ENCODE measurements around the gene FSCN2. TPM values are rescaled to one million over a fixed set of nuclear protein-coding genes. Genes with fewer than 3 reads are reported as not detected.

FSCN2 gene
- total RNA-seq, 4 donors from 2014 or later = 0.20 to 0.46 TPM; not detected in 2

DNA sequence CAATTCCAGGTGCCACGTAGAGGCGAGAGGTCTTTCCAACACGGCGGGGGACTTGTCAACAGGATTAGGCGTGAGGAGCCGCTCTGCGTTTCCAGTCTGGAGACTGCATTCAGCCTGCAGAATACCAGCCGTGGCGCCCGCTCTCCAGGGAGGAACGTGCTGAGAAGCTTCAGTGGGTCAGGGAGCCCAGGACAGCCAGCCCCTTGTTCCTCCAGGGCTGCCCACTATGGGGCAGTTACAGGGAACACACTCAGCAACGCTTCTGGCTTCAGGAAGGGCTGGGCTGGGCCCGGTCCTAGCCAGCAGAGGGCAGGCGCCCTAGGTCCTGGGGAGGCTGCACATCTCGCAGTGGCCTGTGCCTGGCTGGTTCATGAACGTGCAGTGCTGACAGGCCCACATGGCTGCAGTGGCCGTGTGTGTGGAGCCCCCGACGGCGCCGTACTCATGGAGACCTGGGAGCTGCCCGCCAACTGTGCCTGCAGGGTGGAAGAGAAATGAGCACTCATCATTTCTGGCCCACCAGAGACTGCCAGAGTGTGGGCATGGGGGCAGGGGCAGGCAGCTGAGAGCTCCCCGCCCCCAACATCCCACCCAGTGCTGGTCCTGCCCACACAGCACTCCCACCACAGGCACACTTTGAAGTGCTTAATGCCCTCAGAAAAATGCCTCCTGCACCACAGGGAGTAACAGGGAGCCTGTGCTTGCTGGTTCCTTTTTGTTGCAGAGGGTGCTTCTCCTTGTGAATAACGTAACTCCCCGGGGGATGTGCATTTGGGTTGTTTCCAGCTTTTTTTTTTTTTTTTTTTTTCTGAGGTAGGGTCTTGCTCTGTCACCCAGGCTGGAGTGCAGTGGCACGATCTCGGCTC, 31.0 kb downstream of the FSCN2 start:
- peaks cover 0 to 74% of the 10 kb centered on the region in 2 donors for H3K36me3 ChIP-seq
- no peak overlapping the region for H3K4me3 ChIP-seq
- H3K4me1 ChIP-seq = peaks cover 8 to 12% of the 10 kb centered on the region in 2 donors
- no peaks in the 10 kb centered on the region for H3K27me3 ChIP-seq
- intact Hi-C loops (cut with DNase I; ENCODE audit: low total_unique reads) (loop anchor here (5.0 kb wide), 1 partner anchor 43 kb away; no protein-coding TSS in a partner anchor), in situ Hi-C loops (cut with MboI; ENCODE audit: low sequenced_read_pairs in 4 of 4) (no loop called here)
- H3K9me3 ChIP-seq = no peaks in the 10 kb centered on the region
- ATAC-seq (no peak), DNase-seq (no peak)
- no peak for TF ChIP-seq CTCF (IDR thresholded peaks at IDR 0.05 in 4 of 5, conservative IDR thresholded peaks at IDR 0.05 in 1 of 5)
- no peak for TF ChIP-seq POLR2A (IDR thresholded peaks at IDR 0.05)
- H3K27ac ChIP-seq = no peak overlapping the region

GRCh38 chr17:81561494-81561885, 33.3 kb downstream of the FSCN2 start:
- Histone ChIP-seq H3K36me3 (peaks cover 2 to 93% of the 10 kb centered on the region in 2 donors), H3K27me3 (no peaks in the 10 kb centered on the region), H3K9me3 (no peaks in the 10 kb centered on the region), H3K27ac (peak overlapping the region in 1 of 4 donors; percentile 9), H3K4me1 (peaks cover 7 to 16% of the 10 kb centered on the region in 2 donors), H3K4me3 (no peak overlapping the region)
- DNase-seq = no peak
- in situ Hi-C loops (cut with MboI; ENCODE audit: low sequenced_read_pairs in 4 of 4) = no loop called here
- no peak for ATAC-seq
- TF ChIP-seq POLR2A (IDR thresholded peaks at IDR 0.05) = no peak
- TF ChIP-seq CTCF (IDR thresholded peaks at IDR 0.05 in 4 of 5, conservative IDR thresholded peaks at IDR 0.05 in 1 of 5) = no peak
- intact Hi-C loops (cut with DNase I; ENCODE audit: low total_unique reads) = no loop called here

GRCh38 chr17:81563861-81564586, 35.8 kb downstream of the FSCN2 start:
- in situ Hi-C loops (cut with MboI; ENCODE audit: low sequenced_read_pairs in 4 of 4) = no loop called here
- intact Hi-C loops (cut with DNase I; ENCODE audit: low total_unique reads) = no loop called here
- Histone ChIP-seq H3K4me3 (no peak overlapping the region), H3K36me3 (peaks cover 2 to 81% of the 10 kb centered on the region in 2 donors), H3K9me3 (no peaks in the 10 kb centered on the region), H3K4me1 (peaks cover 18% of the 10 kb centered on the region in 2 donors), H3K27ac (no peak overlapping the region), H3K27me3 (no peaks in the 10 kb centered on the region)
- TF ChIP-seq POLR2A (IDR thresholded peaks at IDR 0.05) (no peak), CTCF (IDR thresholded peaks at IDR 0.05 in 4 of 5, conservative IDR thresholded peaks at IDR 0.05 in 1 of 5) (no peak)
- ATAC-seq (no peak), DNase-seq (no peak)

GRCh38 chr17:81564778-81565177, 36.6 kb downstream of the FSCN2 start:
- in situ Hi-C loops (cut with MboI; ENCODE audit: low sequenced_read_pairs in 4 of 4) = no loop called here
- intact Hi-C loops (cut with DNase I; ENCODE audit: low total_unique reads) = no loop called here
- H3K36me3 ChIP-seq = peaks cover 2 to 82% of the 10 kb centered on the region in 2 donors
- H3K9me3 ChIP-seq = no peaks in the 10 kb centered on the region
- ATAC-seq = no peak
- H3K4me1 ChIP-seq = peaks cover 18% of the 10 kb centered on the region in 2 donors
- no peaks in the 10 kb centered on the region for H3K27me3 ChIP-seq
- no peak overlapping the region for H3K27ac ChIP-seq
- DNase-seq = no peak
- no peak overlapping the region for H3K4me3 ChIP-seq
- TF ChIP-seq CTCF (IDR thresholded peaks at IDR 0.05 in 4 of 5, conservative IDR thresholded peaks at IDR 0.05 in 1 of 5) = no peak
- TF ChIP-seq POLR2A (IDR thresholded peaks at IDR 0.05) = no peak
